ENCODE measurements around the gene ENOX2.
"Not testable (repeated sequence)": the region's sequence is repeated elsewhere in the genome, so short reads cannot be mapped to it uniquely, and the experiment has no call there.

Gene ENOX2

GRCh38 chrX:130825525-130825924 lies 77.5 kb downstream of the ENOX2 start:
- DNase-seq, result no peak

- DNase-seq, result not testable (repeated sequence)
These were observed 83.6 kb downstream of the ENOX2 start for GRCh38 chrX:130819367-130819766.

GRCh38 chrX:130813932-130814331 lies 89.1 kb downstream of the ENOX2 start:
- not testable (repeated sequence) for DNase-seq

GRCh38 chrX:130810561-130810960 lies 92.4 kb downstream of the ENOX2 start:
- no peak for DNase-seq

GRCh38 chrX:130805903-130806302 lies 97.1 kb downstream of the ENOX2 start:
- DNase-seq, result no peak

- no peak for DNase-seq
These were observed 99.5 kb downstream of the ENOX2 start for GRCh38 chrX:130803537-130803936.

GRCh38 chrX:130801901-130802300 lies 101.1 kb downstream of the ENOX2 start:
- DNase-seq, result no peak

- no peak for DNase-seq
These were observed 103.6 kb downstream of the ENOX2 start for GRCh38 chrX:130799393-130799792.

- DNase-seq, result no peak
These were observed 109.0 kb downstream of the ENOX2 start for GRCh38 chrX:130793975-130794374.

- DNase-seq, result not testable (repeated sequence)
These were observed 111.1 kb downstream of the ENOX2 start for GRCh38 chrX:130791870-130792269.

GRCh38 chrX:130789793-130790192 lies 113.2 kb downstream of the ENOX2 start:
- no peak for DNase-seq

GRCh38 chrX:130788786-130789581 lies 114.0 kb downstream of the ENOX2 start:
- no peak for DNase-seq

- DNase-seq, result no peak
These were observed 117.0 kb downstream of the ENOX2 start for GRCh38 chrX:130786030-130786429.

- DNase-seq, result no peak
These were observed 124.2 kb downstream of the ENOX2 start for GRCh38 chrX:130778773-130779172.

- no peak for DNase-seq
These were observed 127.2 kb downstream of the ENOX2 start for GRCh38 chrX:130775849-130776248.

GRCh38 chrX:130772776-130773143 lies 130.2 kb downstream of the ENOX2 start:
- DNase-seq, result no peak

- DNase-seq, result no peak
These were observed 130.8 kb downstream of the ENOX2 start for GRCh38 chrX:130772105-130772775.

GRCh38 chrX:130771648-130772047 lies 131.4 kb downstream of the ENOX2 start:
- DNase-seq, result no peak

GRCh38 chrX:130771230-130771629 lies 131.8 kb downstream of the ENOX2 start:
- DNase-seq, result no peak

- no peak for DNase-seq
These were observed 132.4 kb downstream of the ENOX2 start for GRCh38 chrX:130770615-130771014.

GRCh38 chrX:130769835-130770234 lies 133.2 kb downstream of the ENOX2 start:
- DNase-seq, result no peak

- no peak for DNase-seq
These were observed 144.9 kb downstream of the ENOX2 start for GRCh38 chrX:130758072-130758471.

GRCh38 chrX:130756233-130756632 lies 146.8 kb downstream of the ENOX2 start:
- no peak for DNase-seq

GRCh38 chrX:130754353-130754752 lies 148.7 kb downstream of the ENOX2 start:
- no peak for DNase-seq
